Fibroblast of lung (primary cell): ENCODE measurements around the gene FIGNL1. TPM values are rescaled to one million over a fixed set of nuclear protein-coding genes. Genes with fewer than 3 reads are reported as not detected.

ENCODE experiments used
- DNase-seq, 2 donors: peaks; one replicate each; pipeline versions ENCODE4 v3.0.0 to v3.0.0-alpha.2; 2010; ENCODE audit warnings: low read depth in 2 of 2
- H2AFZ ChIP-seq: 2 replicates; pipeline ENCODE4 v1.5.1; 2012; ENCODE audit warnings: low read length, control low read depth, inconsistent platforms
- H3K27ac ChIP-seq: 2 replicates; pipeline ENCODE4 v1.5.1; 2011; ENCODE audit warnings: low read length, control low read depth; ENCODE audit not compliant: insufficient read depth
- H3K27me3 ChIP-seq: 2 replicates; pipeline ENCODE4 v1.5.1; 2011; ENCODE audit warnings: mild to moderate bottlenecking, low read length; ENCODE audit not compliant: control insufficient read depth, insufficient read depth
- H3K36me3 ChIP-seq: 2 replicates; pipeline ENCODE4 v1.5.1; 2011; ENCODE audit warnings: low read length; ENCODE audit not compliant: control insufficient read depth, insufficient read depth
- H3K4me1 ChIP-seq: 2 replicates; pipeline ENCODE4 v1.5.1; 2011; ENCODE audit warnings: low read length; ENCODE audit not compliant: control insufficient read depth, insufficient read depth; ENCODE audit errors: extremely low read depth
- H3K4me2 ChIP-seq: 2 replicates; pipeline ENCODE4 v1.5.1; 2011; ENCODE audit warnings: low read length, control low read depth; ENCODE audit not compliant: insufficient read depth; ENCODE audit errors: extremely low read depth
- H3K4me3 ChIP-seq, 4 experiments: fragments of 200-600 bp in 1 of 4; sonication (generic) in 1 of 4; replicated peaks in 1 of 4; 2 replicates each; pipeline ENCODE4 v1.5.1; 2011 to 2016; ENCODE audit warnings: low read length in 4 of 4, low read depth in 3 of 4, mild to moderate bottlenecking in 3 of 4, control low read depth in 2 of 4, inconsistent platforms in 1 of 4, mixed read lengths in 1 of 4; ENCODE audit not compliant: insufficient read depth in 1 of 4; ENCODE audit errors: control extremely low read depth in 1 of 4
- H3K79me2 ChIP-seq: 2 replicates; pipeline ENCODE4 v1.5.1; 2012; ENCODE audit warnings: mild to moderate bottlenecking, low read length, inconsistent platforms; ENCODE audit not compliant: control insufficient read depth, insufficient read depth
- H3K9ac ChIP-seq: 2 replicates; pipeline ENCODE4 v1.5.1; 2011; ENCODE audit warnings: mild to moderate bottlenecking, low read length, control low read depth; ENCODE audit not compliant: insufficient read depth
- H3K9me3 ChIP-seq: 2 replicates; pipeline ENCODE4 v1.5.1; 2012; ENCODE audit warnings: low read depth, low read length; ENCODE audit not compliant: control insufficient read depth, insufficient read depth
- H4K20me1 ChIP-seq: 2 replicates; pipeline ENCODE4 v1.5.1; 2011; ENCODE audit warnings: low read length; ENCODE audit not compliant: control insufficient read depth, insufficient read depth; ENCODE audit errors: extremely low read depth
- EZH2 ChIP-seq: IDR thresholded peaks from 2 replicates; pipeline ENCODE4 v1.5.1; 2012; ENCODE audit warnings: low read length, control low read depth, mild to moderate bottlenecking; ENCODE audit errors: missing control alignments
- polyA plus RNA-seq, 2 donors: library from polyadenylated mRNA; depleted of rRNA in 1 of 2; stranded (reverse) in 1 of 2; unstranded in 1 of 2; fragments of >200 nt; gene quantifications; 2 replicates each; pipeline ENCODE4 v1.2.1, GENCODE V29; 2011 to 2012; ENCODE audit warnings: missing spikeins in 1 of 2
- total RNA-seq: library from RNA; depleted of rRNA; stranded (reverse); fragments of >200 nt; gene quantifications from 2 replicates; pipeline ENCODE4 v1.2.1, GENCODE V29; 2014
- TF ChIP-seq, protein P1 (sequence below), 2 donors: IDR thresholded peaks in 1 of 2; conservative IDR thresholded peaks in 1 of 2; 1 replicate in 1 of 2; 2 replicates in 1 of 2; pipeline ENCODE4 v1.5.1; 2011 to 2012; ENCODE audit warnings: low read length in 2 of 2, control low read depth in 1 of 2, inconsistent platforms in 1 of 2, low read depth in 1 of 2, mild to moderate bottlenecking in 1 of 2

FIGNL1 gene
- total and polyA plus RNA-seq, 2 donors (not counting 1 experiment from before 2014, with no cell fraction given) = 6.4 to 8.2 TPM

GRCh38 chr7:50431722-50432305, 18.3 kb downstream of the FIGNL1 start:
- Histone ChIP-seq H3K27ac (no peak overlapping the region), H3K4me2 (no peak overlapping the region), H3K4me1 (peaks cover 4% of the 10 kb centered on the region), H3K9me3 (no peaks in the 10 kb centered on the region), H3K9ac (no peak overlapping the region), H3K36me3 (no peaks in the 10 kb centered on the region), H3K27me3 (no peaks in the 10 kb centered on the region), H4K20me1 (no peaks in the 10 kb centered on the region), H3K4me3 (no peak overlapping the region), H2AFZ (no peak overlapping the region), H3K79me2 (no peaks in the 10 kb centered on the region)
- TF ChIP-seq, protein P1, sequence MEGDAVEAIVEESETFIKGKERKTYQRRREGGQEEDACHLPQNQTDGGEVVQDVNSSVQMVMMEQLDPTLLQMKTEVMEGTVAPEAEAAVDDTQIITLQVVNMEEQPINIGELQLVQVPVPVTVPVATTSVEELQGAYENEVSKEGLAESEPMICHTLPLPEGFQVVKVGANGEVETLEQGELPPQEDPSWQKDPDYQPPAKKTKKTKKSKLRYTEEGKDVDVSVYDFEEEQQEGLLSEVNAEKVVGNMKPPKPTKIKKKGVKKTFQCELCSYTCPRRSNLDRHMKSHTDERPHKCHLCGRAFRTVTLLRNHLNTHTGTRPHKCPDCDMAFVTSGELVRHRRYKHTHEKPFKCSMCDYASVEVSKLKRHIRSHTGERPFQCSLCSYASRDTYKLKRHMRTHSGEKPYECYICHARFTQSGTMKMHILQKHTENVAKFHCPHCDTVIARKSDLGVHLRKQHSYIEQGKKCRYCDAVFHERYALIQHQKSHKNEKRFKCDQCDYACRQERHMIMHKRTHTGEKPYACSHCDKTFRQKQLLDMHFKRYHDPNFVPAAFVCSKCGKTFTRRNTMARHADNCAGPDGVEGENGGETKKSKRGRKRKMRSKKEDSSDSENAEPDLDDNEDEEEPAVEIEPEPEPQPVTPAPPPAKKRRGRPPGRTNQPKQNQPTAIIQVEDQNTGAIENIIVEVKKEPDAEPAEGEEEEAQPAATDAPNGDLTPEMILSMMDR (conservative IDR thresholded peaks at IDR 0.05 in 1 of 2, IDR thresholded peaks at IDR 0.05 in 1 of 2; ENCODE audit: low read depth in 1 of 2, low read length in 2 of 2) = no peak
- no peak for TF ChIP-seq EZH2
- no peak for DNase-seq

DNA sequence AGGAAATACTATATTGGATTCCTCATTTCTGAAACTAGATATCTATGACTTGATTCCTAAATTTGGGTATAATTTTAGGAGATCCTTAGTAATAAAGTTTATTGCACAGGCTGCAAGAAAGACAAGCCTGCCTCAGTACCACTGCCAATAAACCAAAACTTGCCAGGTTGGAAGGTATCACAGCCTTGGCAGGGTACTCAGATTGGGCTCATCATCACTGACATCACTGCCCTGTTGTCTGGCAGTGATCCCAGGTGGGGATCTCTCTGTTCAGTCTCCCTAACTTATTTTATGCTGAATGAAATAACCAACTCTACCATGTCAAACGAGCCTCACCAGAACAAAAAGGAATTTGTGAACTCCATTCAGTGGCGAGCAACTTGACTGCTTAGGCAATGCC, 18.8 kb downstream of the FIGNL1 start:
- Histone ChIP-seq H3K9me3 (no peaks in the 10 kb centered on the region), H3K4me1 (peaks cover 3% of the 10 kb centered on the region), H3K27ac (no peak overlapping the region), H3K4me3 (no peak overlapping the region), H3K27me3 (no peaks in the 10 kb centered on the region), H2AFZ (no peak overlapping the region), H4K20me1 (no peaks in the 10 kb centered on the region), H3K9ac (no peak overlapping the region), H3K79me2 (no peaks in the 10 kb centered on the region), H3K4me2 (no peak overlapping the region), H3K36me3 (no peaks in the 10 kb centered on the region)
- DNase-seq = no peak
- no peak for TF ChIP-seq EZH2
- TF ChIP-seq, protein P1 (conservative IDR thresholded peaks at IDR 0.05 in 1 of 2, IDR thresholded peaks at IDR 0.05 in 1 of 2; ENCODE audit: low read depth in 1 of 2, low read length in 2 of 2) = no peak

DNA sequence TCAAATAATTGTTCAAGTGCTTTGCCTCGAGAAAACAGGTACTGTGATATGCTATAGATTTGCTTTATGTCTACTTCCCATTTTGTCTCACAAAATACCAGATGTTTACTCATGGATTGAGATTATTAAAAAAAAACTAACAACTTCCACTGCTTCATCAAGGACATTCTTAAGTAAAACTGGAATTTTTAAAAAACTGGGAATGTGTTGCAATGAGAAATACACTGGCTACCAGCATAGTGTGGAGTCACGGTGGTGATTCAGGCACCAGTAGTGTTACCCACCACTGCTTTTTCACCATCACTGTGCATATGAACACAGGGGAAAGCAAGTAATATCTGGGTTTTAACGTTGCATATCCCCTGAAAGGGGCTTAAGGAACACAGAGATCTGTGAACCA, 21.2 kb downstream of the FIGNL1 start:
- TF ChIP-seq, protein P1 (conservative IDR thresholded peaks at IDR 0.05 in 1 of 2, IDR thresholded peaks at IDR 0.05 in 1 of 2; ENCODE audit: low read depth in 1 of 2, low read length in 2 of 2) = no peak
- no peak for TF ChIP-seq EZH2
- Histone ChIP-seq H3K4me3 (no peak overlapping the region), H3K27me3 (no peaks in the 10 kb centered on the region), H3K36me3 (no peaks in the 10 kb centered on the region), H3K4me1 (no peaks in the 10 kb centered on the region), H4K20me1 (no peaks in the 10 kb centered on the region), H2AFZ (no peak overlapping the region), H3K79me2 (no peaks in the 10 kb centered on the region), H3K9ac (no peak overlapping the region), H3K9me3 (no peaks in the 10 kb centered on the region), H3K27ac (no peak overlapping the region), H3K4me2 (no peak overlapping the region)
- DNase-seq = no peak
